NCI-H774 (cell line): Measurements from ENCODE around the gene FBXO44.

Source experiments
- DNase-seq: peaks from one replicate; lab custom pipeline; 2025; lab: John Stamatoyannopoulos, UW

Gene FBXO44

DNA sequence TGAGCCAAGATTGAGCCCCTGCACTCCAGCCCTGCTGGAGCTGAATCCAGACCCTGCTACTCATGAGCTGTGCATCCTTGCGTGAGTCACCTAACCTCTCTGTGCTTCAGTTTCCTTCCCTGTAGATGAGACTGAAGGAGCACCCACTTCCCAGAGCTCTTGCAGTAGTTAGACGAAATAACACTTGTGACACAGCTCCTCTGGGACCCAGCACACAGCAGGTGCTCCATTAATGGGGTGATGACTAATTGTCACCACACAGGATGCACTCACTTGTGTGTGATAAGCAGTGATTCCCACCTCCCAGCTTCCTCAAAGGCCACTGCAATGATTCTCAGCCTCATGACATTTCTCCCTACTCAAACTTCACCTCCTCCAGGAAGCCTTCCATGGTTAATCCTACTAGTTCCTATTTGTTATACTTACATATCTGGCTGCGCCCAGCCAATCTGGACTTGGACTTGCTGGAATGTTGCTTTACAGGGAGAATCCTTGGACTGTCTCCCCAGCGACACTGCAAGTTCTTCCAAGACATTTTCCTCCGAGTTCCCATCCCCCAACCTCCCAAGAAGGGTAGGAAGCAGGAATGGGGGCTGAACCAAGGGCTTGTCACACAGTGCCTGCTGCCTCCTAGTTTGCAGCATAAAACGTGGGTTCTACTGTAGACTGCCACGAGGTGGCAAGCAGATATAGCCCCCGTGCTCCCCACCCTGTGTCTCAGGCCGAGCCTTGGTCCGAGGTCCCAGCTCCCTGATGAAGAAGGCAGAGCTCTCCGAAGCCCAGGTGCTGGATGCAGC lies 54.1 kb downstream of the FBXO44 start:
- no peak for DNase-seq

DNA sequence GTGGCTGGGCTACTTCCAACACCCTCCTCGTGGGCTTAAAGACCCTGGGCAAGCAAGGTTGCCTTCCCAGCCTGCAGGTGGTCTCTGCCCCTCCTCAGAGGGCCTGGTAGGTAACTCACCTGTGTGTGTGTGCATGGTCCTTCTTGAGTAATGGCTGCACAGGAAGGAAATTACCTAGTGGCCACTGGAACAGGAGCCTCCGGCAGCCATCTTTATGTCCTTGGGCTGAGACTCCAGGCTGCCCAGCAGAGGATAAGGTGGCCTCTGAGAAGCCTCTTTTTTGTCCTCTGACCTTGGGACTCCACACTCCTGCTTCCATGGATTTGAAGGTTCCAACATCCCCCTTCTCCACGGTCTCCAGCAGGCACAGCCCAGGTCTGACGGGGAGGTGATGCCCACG lies 56.8 kb downstream of the FBXO44 start:
- DNase-seq: no peak

DNA sequence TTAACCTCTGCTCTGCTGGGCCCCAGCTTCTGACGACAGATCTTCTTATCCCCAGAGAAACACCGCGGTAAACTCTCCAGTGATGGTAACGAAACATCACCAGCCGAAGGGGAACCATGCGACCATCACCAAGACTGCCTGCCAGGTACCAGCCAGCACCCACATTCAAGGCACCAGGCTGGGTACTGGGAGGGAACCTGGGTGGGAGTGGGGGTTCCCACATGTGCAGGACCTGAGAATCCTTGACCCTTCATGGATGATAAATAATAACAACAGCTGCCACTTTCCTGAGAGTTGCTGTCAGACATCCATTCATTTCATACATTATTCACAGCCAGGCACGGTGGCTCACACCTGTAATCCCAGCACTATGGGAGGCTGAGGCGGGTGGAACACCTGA lies 57.6 kb downstream of the FBXO44 start:
- DNase-seq: no peak
